HL-60 (cell line): ENCODE data around the gene NXPH4.

ENCODE experiments used
- POLR2AphosphoS5 ChIP-seq: IDR thresholded peaks from 2 replicates; pipeline ENCODE4 v1.6.1; 2012; ENCODE audit warnings: low read depth
- TF ChIP-seq, protein P1 (sequence below): IDR thresholded peaks from one replicate; pipeline ENCODE4 v1.5.1; 2011; ENCODE audit warnings: low read length, control low read depth, inconsistent platforms; ENCODE audit not compliant: insufficient read depth
- TF ChIP-seq, protein P2 (sequence below): IDR thresholded peaks from 2 replicates; pipeline ENCODE4 v1.6.1; 2012; ENCODE audit warnings: low read depth; ENCODE audit not compliant: insufficient replicate concordance

DNA sequence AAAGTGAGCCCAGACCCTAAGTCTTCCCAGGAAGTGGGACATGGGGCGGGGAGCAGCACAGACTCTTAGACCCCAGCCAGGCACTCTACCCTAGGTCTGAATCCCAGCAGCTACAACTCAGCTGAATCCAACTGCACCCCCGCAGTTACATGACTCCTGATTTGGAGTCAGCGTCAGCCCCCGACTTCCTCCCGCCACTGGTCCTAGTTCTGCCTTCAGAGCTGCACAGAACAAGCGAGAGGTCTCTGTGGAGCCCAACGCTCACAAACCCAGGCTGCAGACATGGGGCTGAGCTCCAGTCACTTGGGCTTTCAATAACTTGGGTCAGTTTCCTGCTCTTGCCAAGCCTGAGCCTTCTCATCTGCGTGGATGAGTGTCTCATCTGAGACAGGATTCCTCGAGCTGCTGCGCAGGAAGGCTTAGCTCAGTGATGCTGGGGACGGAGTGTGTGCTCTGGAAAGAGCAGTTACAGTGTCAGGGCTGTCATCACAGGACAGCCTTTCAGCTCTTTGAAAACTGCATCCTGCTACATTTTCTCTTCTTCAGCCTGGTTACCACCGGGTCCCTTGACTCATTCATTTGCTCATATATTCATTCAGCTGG is 30.6 kb upstream of the NXPH4 start:
- TF ChIP-seq, protein P1, sequence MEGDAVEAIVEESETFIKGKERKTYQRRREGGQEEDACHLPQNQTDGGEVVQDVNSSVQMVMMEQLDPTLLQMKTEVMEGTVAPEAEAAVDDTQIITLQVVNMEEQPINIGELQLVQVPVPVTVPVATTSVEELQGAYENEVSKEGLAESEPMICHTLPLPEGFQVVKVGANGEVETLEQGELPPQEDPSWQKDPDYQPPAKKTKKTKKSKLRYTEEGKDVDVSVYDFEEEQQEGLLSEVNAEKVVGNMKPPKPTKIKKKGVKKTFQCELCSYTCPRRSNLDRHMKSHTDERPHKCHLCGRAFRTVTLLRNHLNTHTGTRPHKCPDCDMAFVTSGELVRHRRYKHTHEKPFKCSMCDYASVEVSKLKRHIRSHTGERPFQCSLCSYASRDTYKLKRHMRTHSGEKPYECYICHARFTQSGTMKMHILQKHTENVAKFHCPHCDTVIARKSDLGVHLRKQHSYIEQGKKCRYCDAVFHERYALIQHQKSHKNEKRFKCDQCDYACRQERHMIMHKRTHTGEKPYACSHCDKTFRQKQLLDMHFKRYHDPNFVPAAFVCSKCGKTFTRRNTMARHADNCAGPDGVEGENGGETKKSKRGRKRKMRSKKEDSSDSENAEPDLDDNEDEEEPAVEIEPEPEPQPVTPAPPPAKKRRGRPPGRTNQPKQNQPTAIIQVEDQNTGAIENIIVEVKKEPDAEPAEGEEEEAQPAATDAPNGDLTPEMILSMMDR: no peak
- TF ChIP-seq, protein P2, sequence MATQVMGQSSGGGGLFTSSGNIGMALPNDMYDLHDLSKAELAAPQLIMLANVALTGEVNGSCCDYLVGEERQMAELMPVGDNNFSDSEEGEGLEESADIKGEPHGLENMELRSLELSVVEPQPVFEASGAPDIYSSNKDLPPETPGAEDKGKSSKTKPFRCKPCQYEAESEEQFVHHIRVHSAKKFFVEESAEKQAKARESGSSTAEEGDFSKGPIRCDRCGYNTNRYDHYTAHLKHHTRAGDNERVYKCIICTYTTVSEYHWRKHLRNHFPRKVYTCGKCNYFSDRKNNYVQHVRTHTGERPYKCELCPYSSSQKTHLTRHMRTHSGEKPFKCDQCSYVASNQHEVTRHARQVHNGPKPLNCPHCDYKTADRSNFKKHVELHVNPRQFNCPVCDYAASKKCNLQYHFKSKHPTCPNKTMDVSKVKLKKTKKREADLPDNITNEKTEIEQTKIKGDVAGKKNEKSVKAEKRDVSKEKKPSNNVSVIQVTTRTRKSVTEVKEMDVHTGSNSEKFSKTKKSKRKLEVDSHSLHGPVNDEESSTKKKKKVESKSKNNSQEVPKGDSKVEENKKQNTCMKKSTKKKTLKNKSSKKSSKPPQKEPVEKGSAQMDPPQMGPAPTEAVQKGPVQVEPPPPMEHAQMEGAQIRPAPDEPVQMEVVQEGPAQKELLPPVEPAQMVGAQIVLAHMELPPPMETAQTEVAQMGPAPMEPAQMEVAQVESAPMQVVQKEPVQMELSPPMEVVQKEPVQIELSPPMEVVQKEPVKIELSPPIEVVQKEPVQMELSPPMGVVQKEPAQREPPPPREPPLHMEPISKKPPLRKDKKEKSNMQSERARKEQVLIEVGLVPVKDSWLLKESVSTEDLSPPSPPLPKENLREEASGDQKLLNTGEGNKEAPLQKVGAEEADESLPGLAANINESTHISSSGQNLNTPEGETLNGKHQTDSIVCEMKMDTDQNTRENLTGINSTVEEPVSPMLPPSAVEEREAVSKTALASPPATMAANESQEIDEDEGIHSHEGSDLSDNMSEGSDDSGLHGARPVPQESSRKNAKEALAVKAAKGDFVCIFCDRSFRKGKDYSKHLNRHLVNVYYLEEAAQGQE: no peak
- no peak for TF ChIP-seq POLR2AphosphoS5
